HG03432 (cell line): ENCODE results near the gene NKD1.

Experiments
- ATAC-seq: cut with Tn5 transposase; IDR thresholded peaks from one replicate; pipeline ENCODE4 v1.9.1; 2021; ENCODE audit warnings: mild to moderate bottlenecking, moderate library complexity; ENCODE audit not compliant: unreplicated experiment

The NKD1 gene

GRCh38 chr16:50519001-50519400 lies 29.2 kb upstream of the NKD1 start:
- no peak for ATAC-seq

DNA sequence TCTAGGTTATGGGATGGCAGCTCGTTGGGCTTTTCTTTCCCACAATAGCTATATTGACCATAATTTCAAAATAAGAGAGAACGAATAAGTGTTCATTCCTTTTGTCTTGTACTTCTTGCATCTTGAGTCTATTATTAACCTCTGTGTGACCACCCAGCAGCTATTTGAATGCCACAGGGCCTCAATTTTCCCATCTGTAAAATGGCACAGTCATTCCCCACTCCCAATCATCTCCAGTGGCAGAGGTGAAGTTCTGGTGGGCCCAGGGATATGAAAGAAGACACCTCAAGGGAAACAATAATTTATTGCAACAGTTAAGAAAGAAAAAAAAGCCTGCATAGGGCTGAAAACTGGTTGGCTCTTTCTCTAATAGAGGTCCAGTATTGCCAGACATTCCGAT lies 28.6 kb upstream of the NKD1 start:
- ATAC-seq, result no peak

DNA sequence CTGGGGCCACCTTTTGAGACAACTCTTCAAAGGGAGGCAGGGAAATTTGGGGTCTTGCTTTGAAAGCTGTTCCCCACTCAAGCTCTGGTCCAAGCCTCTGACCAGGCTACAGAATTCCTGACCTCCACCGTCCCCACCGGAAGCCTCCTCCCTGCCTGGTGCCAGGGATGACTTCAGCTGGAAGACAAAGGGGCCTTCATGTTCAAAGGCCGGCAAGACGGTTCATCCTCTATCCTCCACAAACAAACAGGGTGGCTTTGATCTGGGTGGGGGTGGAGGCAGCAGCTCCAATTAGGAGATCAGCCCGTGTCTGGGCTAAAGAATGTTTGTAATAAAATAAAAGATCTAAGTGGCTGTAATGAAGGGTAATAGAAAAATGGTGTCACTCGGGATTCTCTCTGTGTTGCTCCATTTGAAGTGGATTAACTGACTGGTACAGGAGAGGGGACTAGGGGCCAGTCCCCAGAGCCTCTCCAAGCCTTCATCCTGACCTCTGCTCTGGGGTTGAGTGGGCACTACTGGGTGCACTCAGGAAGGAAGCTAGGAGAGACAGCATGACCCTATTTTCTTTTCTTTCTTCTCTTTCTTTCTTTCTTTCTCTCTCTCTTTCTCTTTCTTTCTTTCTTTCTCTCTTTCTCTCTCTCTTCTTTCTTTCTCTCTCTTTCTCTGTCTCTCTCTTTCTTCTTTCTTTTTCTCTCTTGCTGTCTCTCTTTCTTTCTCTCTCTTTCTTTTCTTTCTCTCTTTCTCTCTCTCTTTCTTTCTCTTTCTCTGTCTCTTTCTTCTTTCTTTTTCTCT lies 27.5 kb upstream of the NKD1 start:
- ATAC-seq, result no peak

GRCh38 chr16:50521246-50521900 lies 26.8 kb upstream of the NKD1 start:
- no peak for ATAC-seq

GRCh38 chr16:50522324-50522723 lies 25.9 kb upstream of the NKD1 start:
- ATAC-seq, result no peak

DNA sequence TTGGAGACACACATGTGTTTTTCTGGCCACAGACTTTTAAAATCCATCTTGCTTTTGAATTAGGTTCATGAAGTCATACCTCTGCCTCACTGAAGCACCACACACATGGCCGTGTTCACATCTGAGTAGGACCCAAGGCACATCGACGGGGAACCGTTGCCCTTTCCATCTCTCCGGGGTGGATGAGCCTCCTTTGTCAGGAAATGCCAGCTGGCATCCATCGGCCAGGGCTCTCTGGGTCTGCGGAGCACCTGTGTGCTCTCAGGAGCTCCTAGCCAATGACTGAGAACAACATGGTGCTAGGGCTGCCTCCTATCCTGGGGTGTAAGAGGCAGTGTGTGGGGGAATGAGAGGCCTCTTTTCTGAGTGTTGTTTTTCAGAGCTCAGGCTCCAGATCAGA lies 24.5 kb upstream of the NKD1 start:
- no peak for ATAC-seq

- ATAC-seq, result no peak
These were observed 22.9 kb upstream of the NKD1 start for GRCh38 chr16:50525262-50525661.

DNA sequence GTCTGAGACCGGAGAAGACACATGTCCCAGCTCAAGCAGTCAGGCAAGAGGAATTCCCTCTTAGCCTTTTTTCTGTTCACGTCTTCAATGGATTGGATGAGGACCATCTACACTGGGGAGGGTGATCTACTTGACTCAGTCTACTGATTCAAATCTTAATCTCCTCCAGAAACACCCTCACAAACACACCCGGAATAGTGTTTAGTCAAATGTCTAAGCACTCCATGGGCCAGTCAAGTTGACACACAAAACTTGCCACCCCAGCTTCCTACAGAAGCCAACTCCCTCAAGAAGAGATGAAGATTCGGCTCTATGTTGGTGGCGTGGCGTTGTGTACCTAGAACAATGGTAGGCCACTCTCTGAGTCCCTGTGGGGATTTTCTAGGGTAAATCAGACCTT lies 22.5 kb upstream of the NKD1 start:
- ATAC-seq, result no peak

DNA sequence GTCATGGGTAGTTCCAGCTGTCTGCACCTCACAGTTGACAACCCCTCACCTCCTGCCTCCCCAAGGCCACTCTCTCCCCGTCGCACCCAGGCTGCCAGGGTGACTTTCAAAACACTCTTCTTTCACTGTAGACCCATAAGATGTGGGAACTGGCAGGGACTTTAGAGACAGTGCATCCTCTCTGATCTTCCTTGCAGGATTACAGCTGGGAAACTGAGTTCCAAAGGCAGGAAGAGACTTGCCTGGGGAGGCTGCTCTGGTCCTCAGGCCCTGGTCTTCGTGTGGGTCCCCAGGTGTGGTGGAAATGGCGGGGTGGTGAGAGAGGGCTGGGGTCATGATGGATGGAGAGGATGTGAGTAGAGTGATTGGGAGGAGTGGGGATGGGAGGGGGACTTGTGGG lies 21.9 kb upstream of the NKD1 start:
- no peak for ATAC-seq

- ATAC-seq, result no peak
These were observed 21.4 kb upstream of the NKD1 start for GRCh38 chr16:50526796-50527195.

DNA sequence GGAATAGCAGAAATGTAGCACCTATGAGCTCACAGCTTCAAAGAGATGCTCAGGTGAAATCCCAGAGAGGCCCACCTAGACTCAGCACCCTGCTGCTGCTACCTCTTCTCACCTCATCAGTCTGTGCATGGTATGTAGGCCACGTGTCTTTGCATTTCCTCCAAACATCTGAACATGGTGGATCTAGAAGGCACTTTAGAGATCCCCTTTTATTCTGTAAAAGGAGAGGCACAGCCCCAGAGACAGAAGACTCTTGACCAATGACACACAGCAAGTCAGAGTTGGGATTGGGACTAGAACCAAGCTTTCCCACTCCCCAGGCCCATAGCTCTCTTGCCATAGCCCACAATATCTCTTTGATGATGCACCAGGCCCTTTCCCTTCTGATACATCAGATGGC lies 19.4 kb upstream of the NKD1 start:
- ATAC-seq, result no peak

DNA sequence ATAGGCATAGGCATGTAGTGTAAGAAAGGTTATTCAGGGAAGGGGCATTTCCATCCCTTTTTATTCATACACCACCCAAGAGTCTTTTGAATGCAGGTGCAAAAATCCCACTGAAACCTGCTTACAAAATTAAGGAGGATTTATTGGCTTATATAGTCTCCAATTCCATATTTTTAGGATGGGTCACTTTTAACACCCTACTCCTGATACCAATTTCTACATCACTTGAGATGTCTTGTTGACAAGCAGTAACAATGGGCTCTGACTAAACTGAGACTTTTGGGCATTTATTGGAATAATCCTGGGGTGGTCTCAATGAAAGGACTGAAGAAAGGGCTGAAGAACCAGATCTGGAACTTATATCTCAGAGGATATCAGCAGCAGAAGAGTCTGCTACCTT lies 18.9 kb upstream of the NKD1 start:
- ATAC-seq, result no peak

DNA sequence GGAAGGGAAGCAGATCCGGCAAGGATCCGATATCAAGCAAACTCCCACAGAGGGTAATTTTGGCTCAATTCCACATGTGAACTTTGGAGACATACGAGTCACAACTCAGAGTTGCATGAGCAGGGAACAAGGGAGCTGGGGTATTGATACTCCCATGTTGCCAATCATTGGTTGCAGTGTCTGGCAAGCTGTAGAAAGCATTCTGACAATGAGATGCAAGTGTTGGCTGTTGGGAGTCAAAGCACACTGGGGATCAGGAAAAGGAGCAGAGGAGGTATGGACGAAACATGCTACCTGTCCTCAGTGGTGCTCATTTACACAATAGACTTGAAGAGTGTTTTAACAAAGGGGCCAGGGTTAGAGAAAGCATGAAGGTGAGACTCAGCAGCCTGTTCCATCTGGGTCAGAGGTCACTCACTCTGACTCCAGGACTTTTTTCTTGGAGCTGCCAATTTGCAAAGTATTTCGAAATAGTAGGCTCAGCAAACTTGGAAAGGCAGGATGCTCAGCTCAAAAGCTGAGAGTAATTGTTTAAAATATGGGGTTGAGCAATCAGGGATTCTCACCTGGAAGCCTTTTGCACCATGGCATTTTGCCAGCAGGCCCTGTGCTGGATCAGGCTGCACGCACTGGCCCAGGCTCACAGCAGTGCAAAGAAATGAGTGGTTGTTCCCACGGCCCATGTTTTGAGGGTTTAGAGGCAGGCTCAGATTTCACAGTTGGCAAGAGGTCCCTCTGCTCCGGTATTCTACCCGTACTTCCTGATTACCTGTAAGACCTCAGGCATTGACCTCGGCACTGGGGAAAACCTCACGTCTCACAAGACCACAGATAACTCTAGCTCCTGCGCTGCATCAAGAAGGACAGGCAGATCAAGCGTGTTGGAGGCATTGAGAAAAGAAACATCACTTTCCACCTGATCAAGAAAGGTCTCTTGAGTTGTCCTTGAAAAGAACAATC lies 17.6 kb upstream of the NKD1 start:
- ATAC-seq, result no peak

GRCh38 chr16:50531359-50531758 lies 16.8 kb upstream of the NKD1 start:
- no peak for ATAC-seq

GRCh38 chr16:50531901-50532300 lies 16.3 kb upstream of the NKD1 start:
- ATAC-seq, result no peak

GRCh38 chr16:50532576-50532975 lies 15.6 kb upstream of the NKD1 start:
- ATAC-seq, result no peak

DNA sequence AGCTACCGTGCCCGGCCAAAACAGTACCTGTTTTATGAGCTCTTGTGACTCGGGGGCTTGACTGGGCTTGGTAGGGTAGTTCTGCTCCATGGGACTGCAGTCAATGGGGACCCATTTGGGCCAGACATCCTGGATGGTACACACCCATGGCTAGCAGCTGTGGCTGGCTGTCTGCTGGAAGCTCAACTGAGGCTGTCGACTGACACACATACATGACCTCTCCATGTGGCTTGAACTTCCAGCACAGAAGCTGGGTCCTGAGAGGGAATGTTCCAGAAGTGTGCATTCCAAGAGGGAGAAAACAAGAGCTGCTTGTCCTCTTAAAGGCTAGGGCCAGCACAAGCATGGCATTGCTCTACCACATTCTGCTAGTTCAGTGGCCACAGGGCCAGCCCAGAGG lies 14.9 kb upstream of the NKD1 start:
- no peak for ATAC-seq

- no peak for ATAC-seq
These were observed 14.1 kb upstream of the NKD1 start for GRCh38 chr16:50534091-50534490.

DNA sequence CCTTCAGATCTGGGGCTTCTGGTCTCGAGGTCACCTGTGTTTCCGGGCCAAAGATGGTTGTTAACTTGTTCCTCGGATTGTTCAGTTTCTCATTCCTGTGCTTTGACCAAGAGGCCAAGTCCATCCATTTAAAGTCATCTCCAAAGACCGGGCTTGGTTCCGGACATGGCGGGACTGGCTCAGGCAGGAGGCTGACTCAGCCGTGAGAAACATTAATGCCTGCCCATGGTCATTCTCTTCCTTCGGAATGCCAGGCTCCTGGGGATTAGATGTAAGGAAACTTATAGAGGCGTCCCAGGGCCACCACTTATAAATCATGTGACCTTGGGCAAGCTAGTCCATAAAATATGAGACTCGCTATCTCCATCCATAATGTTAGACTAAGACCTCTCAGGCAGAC lies 13.6 kb upstream of the NKD1 start:
- no peak for ATAC-seq

DNA sequence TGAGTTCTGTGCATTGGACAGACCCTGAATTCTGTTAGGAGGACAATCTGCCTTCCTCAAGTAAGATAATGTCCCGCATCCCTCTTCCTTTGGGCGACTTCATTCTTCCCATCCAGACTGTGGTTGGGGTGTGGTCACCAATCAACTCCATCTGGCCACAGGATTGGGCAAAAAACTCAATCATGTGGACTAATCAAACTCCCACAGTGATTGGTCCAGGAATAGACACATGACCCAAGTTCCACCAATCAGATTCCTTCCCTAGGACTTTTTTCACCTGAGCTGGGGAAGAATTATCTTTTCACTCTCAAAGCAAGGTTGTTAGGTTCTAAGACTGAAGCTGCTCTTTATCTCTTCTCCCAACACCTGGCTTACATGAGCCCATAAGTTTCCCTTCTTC lies 13.2 kb upstream of the NKD1 start:
- no peak for ATAC-seq

DNA sequence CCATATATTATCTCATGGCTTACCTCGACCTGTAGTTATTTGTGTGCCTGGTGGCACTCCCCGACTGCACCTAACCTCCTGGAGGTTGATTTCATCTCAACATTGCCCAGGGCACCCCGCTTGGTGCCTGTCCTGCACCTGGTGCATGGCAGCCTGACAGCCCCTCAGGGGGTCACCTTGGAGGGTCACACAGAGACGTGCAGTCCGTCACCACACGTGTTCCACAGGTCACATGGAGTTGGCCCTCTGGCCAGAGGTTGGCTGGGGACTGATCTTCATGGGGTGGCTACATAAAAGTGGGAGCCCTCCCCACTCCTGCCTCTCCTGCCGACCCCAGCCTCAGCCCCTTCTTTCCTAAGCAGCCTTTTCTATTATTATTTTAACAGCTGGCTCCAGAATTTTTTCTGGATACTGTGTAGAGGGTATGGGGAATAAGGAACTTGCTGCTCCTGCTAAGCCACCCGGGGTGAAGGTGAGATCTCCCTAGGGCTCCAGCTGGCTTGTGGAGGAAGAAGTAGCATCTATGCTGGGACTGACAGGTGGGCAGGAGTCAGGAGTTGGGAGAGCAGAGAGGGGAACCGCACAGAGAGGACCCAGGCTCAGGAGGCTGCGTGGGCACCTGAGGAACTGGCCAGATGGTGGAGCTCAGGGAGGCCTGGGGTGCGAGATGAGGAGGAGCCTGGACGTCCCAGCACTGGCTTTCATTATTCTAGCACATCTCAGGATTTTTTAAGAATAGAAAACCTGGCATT lies 12.5 kb upstream of the NKD1 start:
- ATAC-seq, result no peak
